GM23248 (cell line): ENCODE results near the gene BCAS1.

Experiments used
- EZH2 ChIP-seq: fragments of 200-600 bp; sonication (generic); IDR thresholded peaks from 2 replicates; pipeline ENCODE4 v1.6.1; 2018; ENCODE audit warnings: antibody characterized with exemption, mild to moderate bottlenecking; ENCODE audit not compliant: insufficient read depth, poor library complexity, severe bottlenecking
- EZH2phosphoT487 ChIP-seq: fragments of 200-600 bp; sonication (generic); IDR thresholded peaks from 2 replicates; pipeline ENCODE4 v1.6.1; 2018; ENCODE audit warnings: antibody characterized with exemption, moderate library complexity, mild to moderate bottlenecking, low read depth; ENCODE audit not compliant: insufficient read depth

GRCh38 chr20:53929399-53929798, 141.0 kb downstream of the BCAS1 start:
- TF ChIP-seq EZH2phosphoT487 = no peak
- no peak for TF ChIP-seq EZH2
